Kidney (tissue), 14 donors: ENCODE data around the gene DDAH1. TPM values are rescaled to one million over a fixed set of nuclear protein-coding genes. Genes with fewer than 3 reads are reported as not detected.
A peak's percentile ranks its signal among the peaks of the same experiment; 100 is the strongest.

Experiments used
- DNase-seq, 5 donors: peaks; one replicate each; pipeline ENCODE4 v3.0.0-alpha.2; 2013 to 2020
- FAIRE-seq: peaks from 2 replicates; lab custom pipeline; 2012; peaks lifted over from hg19 to GRCh38; lab: Jason Lieb, UNC
- H3K27ac ChIP-seq, 2 donors: one replicate each; pipeline ENCODE4 v1.7.0; 2013; ENCODE audit warnings: low read depth in 2 of 2, low read length in 2 of 2, inconsistent platforms in 1 of 2
- H3K27me3 ChIP-seq: one replicate; pipeline ENCODE4 v1.7.1; 2013; ENCODE audit warnings: low read length, inconsistent platforms; ENCODE audit not compliant: control insufficient read depth, insufficient read depth
- H3K36me3 ChIP-seq, 3 donors: one replicate each; pipeline versions ENCODE4 v1.7.0 to v1.7.1; 2013; ENCODE audit warnings: low read length in 3 of 3, control low read depth in 1 of 3, inconsistent platforms in 1 of 3; ENCODE audit not compliant: insufficient read depth in 3 of 3, control insufficient read depth in 2 of 3
- H3K4me1 ChIP-seq, 3 donors: one replicate each; pipeline versions ENCODE4 v1.7.0 to v1.7.1; 2013; ENCODE audit warnings: low read length in 3 of 3, inconsistent platforms in 1 of 3, low read depth in 1 of 3; ENCODE audit not compliant: control insufficient read depth in 2 of 3, insufficient read depth in 2 of 3
- H3K4me3 ChIP-seq, 3 donors: one replicate each; pipeline versions ENCODE4 v1.7.0 to v1.8.1; 2013; ENCODE audit warnings: low read length in 3 of 3, control low read depth in 1 of 3, inconsistent platforms in 1 of 3
- H3K9ac ChIP-seq, 3 donors: one replicate each; pipeline versions ENCODE4 v1.7.0 to v1.7.1; 2013; ENCODE audit warnings: low read length in 3 of 3, control low read depth in 1 of 3, inconsistent platforms in 1 of 3
- H3K9me3 ChIP-seq, 3 donors: one replicate each; pipeline versions ENCODE4 v1.7.0 to v1.7.1; 2013; ENCODE audit warnings: low read length in 3 of 3, control low read depth in 1 of 3, inconsistent platforms in 1 of 3; ENCODE audit not compliant: control insufficient read depth in 2 of 3, insufficient read depth in 1 of 3
- intact Hi-C: fragments of 100-400 bp; cut with DNase I; formaldehyde crosslinking; loops from one replicate; pipeline ENCODE4 v1.11.1; 2022
- polyA plus RNA-seq: library from polyadenylated mRNA; stranded (reverse); fragments of 350-450 nt; fragmentation: Illumina TruSeq; extraction: RNeasy Lipid Tissue Mini Kit (QIAGEN cat#74804); gene quantifications from one replicate; pipeline ENCODE4 v1.2.3, GENCODE V29; 2014; ENCODE audit warnings: low read depth, low replicate concordance; ENCODE audit not compliant: insufficient read depth
- total RNA-seq: library from RNA; stranded (reverse); fragmentation: NEBNext Ultra II Directional; extraction: Animal tissue kit (Norgen Biotek cat#: 25700); gene quantifications from one replicate; pipeline ENCODE4 v1.2.1, GENCODE V29; 2021
- TF ChIP-seq, protein P1 (sequence below): IDR thresholded peaks from 3 replicates; pipeline ENCODE4 v1.5.1; 2012; ENCODE audit warnings: mild to moderate bottlenecking, moderate library complexity, borderline replicate concordance; ENCODE audit not compliant: insufficient read depth; ENCODE audit errors: extremely low read depth
- donor health status: control.
- donor health status: control.
- donor health status: control.
- donor health status: control.
- donor health status: control.
- donor health status: DM: yes; HTN: yes; CAD: no.
- donor health status: Normal renal cell carcinoma (clear cell type).

The DDAH1 gene
- total and polyA plus RNA-seq, 2 donors from 2014 or later, result 73.1 to 98.9 TPM

GRCh38 chr1:85373378-85373708 is 91.6 kb downstream of the DDAH1 start:
- Histone ChIP-seq H3K36me3 (no peaks in the 10 kb centered on the region), H3K4me3 (peak overlapping the region in 2 of 3 donors; percentile 3 to 10), H3K27ac (peak overlapping the region; percentile 43 to 53), H3K4me1 (peaks cover 8 to 40% (median 14%) of the 10 kb centered on the region in 3 donors), H3K9me3 (no peaks in the 10 kb centered on the region), H3K27me3 (no peaks in the 10 kb centered on the region), H3K9ac (peak overlapping the region in 1 of 3 donors; percentile 28)
- TF ChIP-seq, protein P1, sequence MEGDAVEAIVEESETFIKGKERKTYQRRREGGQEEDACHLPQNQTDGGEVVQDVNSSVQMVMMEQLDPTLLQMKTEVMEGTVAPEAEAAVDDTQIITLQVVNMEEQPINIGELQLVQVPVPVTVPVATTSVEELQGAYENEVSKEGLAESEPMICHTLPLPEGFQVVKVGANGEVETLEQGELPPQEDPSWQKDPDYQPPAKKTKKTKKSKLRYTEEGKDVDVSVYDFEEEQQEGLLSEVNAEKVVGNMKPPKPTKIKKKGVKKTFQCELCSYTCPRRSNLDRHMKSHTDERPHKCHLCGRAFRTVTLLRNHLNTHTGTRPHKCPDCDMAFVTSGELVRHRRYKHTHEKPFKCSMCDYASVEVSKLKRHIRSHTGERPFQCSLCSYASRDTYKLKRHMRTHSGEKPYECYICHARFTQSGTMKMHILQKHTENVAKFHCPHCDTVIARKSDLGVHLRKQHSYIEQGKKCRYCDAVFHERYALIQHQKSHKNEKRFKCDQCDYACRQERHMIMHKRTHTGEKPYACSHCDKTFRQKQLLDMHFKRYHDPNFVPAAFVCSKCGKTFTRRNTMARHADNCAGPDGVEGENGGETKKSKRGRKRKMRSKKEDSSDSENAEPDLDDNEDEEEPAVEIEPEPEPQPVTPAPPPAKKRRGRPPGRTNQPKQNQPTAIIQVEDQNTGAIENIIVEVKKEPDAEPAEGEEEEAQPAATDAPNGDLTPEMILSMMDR, result no peak
- intact Hi-C loops, result no loop called here
- DNase-seq (peak in 1 of 5 donors; percentile 36), FAIRE-seq (no peak)

DNA sequence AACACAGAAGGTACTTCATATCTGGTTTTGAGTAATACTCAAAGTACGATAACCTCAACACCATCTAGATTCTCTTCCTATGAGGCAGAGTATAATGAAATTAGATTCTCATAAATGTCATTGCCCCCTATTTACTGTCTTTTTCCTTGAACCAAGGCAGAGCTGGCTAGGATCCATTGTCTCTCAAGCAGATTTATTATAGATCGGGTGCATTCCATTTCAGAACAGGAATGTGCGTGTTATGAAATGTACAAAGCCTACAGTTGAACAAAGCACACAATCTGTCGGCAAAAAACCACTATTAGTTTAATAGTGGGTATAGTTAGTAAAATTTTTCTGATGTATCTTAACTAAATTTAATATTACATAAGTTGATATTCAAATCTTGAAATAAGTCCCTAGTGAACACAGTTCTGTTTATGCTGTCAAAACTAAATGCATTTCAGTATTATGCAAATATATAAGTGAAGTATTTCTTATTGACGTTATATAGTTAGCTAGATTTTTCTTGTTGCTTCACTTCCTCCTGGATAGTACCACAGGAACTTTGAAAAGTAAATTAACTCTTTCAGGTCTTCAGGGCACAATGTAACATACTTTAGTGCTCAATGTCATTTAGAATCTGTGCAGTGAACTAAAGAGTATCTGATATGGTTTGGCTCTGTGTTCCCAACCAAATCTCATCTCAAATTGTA is 92.1 kb downstream of the DDAH1 start:
- DNase-seq, result peak in 1 of 5 donors; percentile 49
- intact Hi-C loops, result no loop called here
- Histone ChIP-seq H3K27me3 (no peaks in the 10 kb centered on the region), H3K36me3 (no peaks in the 10 kb centered on the region), H3K9me3 (no peaks in the 10 kb centered on the region), H3K4me3 (peak overlapping the region in 1 of 3 donors; percentile 10), H3K4me1 (peaks cover 8 to 40% (median 14%) of the 10 kb centered on the region in 3 donors), H3K9ac (peak overlapping the region in 1 of 3 donors; percentile 28), H3K27ac (peak overlapping the region; percentile 43 to 53)
- TF ChIP-seq, protein P1, result no peak
- peak; percentile 64 for FAIRE-seq

GRCh38 chr1:85371021-85371420 is 93.9 kb downstream of the DDAH1 start:
- no peaks in the 10 kb centered on the region for H3K9me3 ChIP-seq
- DNase-seq (no peak), FAIRE-seq (no peak)
- H3K9ac ChIP-seq, result no peak overlapping the region
- TF ChIP-seq, protein P1, result no peak
- peaks cover 8 to 32% (median 14%) of the 10 kb centered on the region in 3 donors for H3K4me1 ChIP-seq
- no peak overlapping the region for H3K4me3 ChIP-seq
- no peaks in the 10 kb centered on the region for H3K36me3 ChIP-seq
- intact Hi-C loops, result no loop called here
- no peaks in the 10 kb centered on the region for H3K27me3 ChIP-seq
- no peak overlapping the region for H3K27ac ChIP-seq
